HG03575 (cell line): ENCODE data around the gene CAPN3.
"Not testable (repeated sequence)": the region's sequence is repeated elsewhere in the genome, so short reads cannot be mapped to it uniquely, and the experiment has no call there.

Experiments used
- ATAC-seq: cut with Tn5 transposase; IDR thresholded peaks from one replicate; pipeline ENCODE4 v1.9.1; 2021; ENCODE audit not compliant: unreplicated experiment, insufficient number of reproducible peaks, low FRiP score; ENCODE audit errors: extremely low read depth

Gene CAPN3

GRCh38 chr15:42359249-42359648 lies at the start of gene CAPN3:
TSS of gene CAPN3 (plus strand) at chr15:42359501. CDS start at chr15:42359806, 305 bp downstream.
- no peak for ATAC-seq

- ATAC-seq = no peak
Observed at GRCh38 chr15:42313463-42313862, 45.8 kb upstream of the CAPN3 start.

- ATAC-seq = no peak
Observed at GRCh38 chr15:42314818-42315217, 44.5 kb upstream of the CAPN3 start.

- no peak for ATAC-seq
Observed at GRCh38 chr15:42315521-42315920, 43.8 kb upstream of the CAPN3 start.

GRCh38 chr15:42316282-42316805 lies 43.0 kb upstream of the CAPN3 start:
- ATAC-seq = not testable (repeated sequence)

GRCh38 chr15:42319206-42319605 lies 40.1 kb upstream of the CAPN3 start:
- no peak for ATAC-seq

GRCh38 chr15:42324308-42324707 lies 35.0 kb upstream of the CAPN3 start:
- ATAC-seq = no peak

- ATAC-seq = no peak
Observed at GRCh38 chr15:42329161-42329560, 30.1 kb upstream of the CAPN3 start.

GRCh38 chr15:42329992-42330391 lies 29.3 kb upstream of the CAPN3 start:
- no peak for ATAC-seq

- ATAC-seq = no peak
Observed at GRCh38 chr15:42331235-42331634, 28.1 kb upstream of the CAPN3 start.

- ATAC-seq = no peak
Observed at GRCh38 chr15:42332331-42332730, 27.0 kb upstream of the CAPN3 start.

GRCh38 chr15:42335074-42335473 lies 24.2 kb upstream of the CAPN3 start:
- ATAC-seq = no peak

GRCh38 chr15:42336650-42337049 lies 22.7 kb upstream of the CAPN3 start:
- not testable (repeated sequence) for ATAC-seq

- not testable (repeated sequence) for ATAC-seq
Observed at GRCh38 chr15:42337104-42337503, 22.2 kb upstream of the CAPN3 start.

GRCh38 chr15:42338500-42338899 lies 20.8 kb upstream of the CAPN3 start:
- ATAC-seq = no peak

- ATAC-seq = no peak
Observed at GRCh38 chr15:42343596-42344232, 15.6 kb upstream of the CAPN3 start.

- ATAC-seq = no peak
Observed at GRCh38 chr15:42344763-42345162, 14.5 kb upstream of the CAPN3 start.

- no peak for ATAC-seq
Observed at GRCh38 chr15:42345504-42345903, 13.8 kb upstream of the CAPN3 start.

GRCh38 chr15:42348083-42348482 lies 11.2 kb upstream of the CAPN3 start:
- no peak for ATAC-seq

- ATAC-seq = no peak
Observed at GRCh38 chr15:42349186-42349585, 10.1 kb upstream of the CAPN3 start.

- ATAC-seq = no peak
Observed at GRCh38 chr15:42352401-42352800, 6.9 kb upstream of the CAPN3 start.
